Measurements from ENCODE around the gene RAD52.

Gene RAD52

GRCh38 chr12:949453-950191 lies at the start of gene RAD52:
RAD52 (minus strand) TSS chr12:949694; CDS start chr12:933058, 16,636 bp downstream.
- peak; percentile 96 for DNase-seq (ENCODE audit: low spot score)

- no peak for DNase-seq (ENCODE audit: low spot score)
Measured at GRCh38 chr12:998020-998874, 48.8 kb upstream of the RAD52 start.

GRCh38 chr12:997505-997904 lies 48.0 kb upstream of the RAD52 start:
- DNase-seq (ENCODE audit: low spot score) = no peak

GRCh38 chr12:996881-997280 lies 47.4 kb upstream of the RAD52 start:
- no peak for DNase-seq (ENCODE audit: low spot score)

- DNase-seq (ENCODE audit: low spot score) = no peak
Measured at GRCh38 chr12:992647-993046, 43.2 kb upstream of the RAD52 start.

- DNase-seq (ENCODE audit: low spot score) = peak; percentile 75
Measured at GRCh38 chr12:991350-992333, 42.1 kb upstream of the RAD52 start.

GRCh38 chr12:990661-991349 lies 41.3 kb upstream of the RAD52 start, which contains the start of gene ERC1:
ERC1 (plus strand) TSS chr12:991223; CDS start chr12:1027904, 36,681 bp downstream.
- DNase-seq (ENCODE audit: low spot score) = peak; percentile 97

- peak; percentile 83 for DNase-seq (ENCODE audit: low spot score)
Measured at GRCh38 chr12:989751-990660, 40.5 kb upstream of the RAD52 start.

GRCh38 chr12:989051-989450 lies 39.6 kb upstream of the RAD52 start:
- DNase-seq (ENCODE audit: low spot score) = no peak

GRCh38 chr12:988646-989045 lies 39.2 kb upstream of the RAD52 start:
- DNase-seq (ENCODE audit: low spot score) = no peak

GRCh38 chr12:981961-982360 lies 32.5 kb upstream of the RAD52 start:
- DNase-seq (ENCODE audit: low spot score) = peak; percentile 20

GRCh38 chr12:981176-981828 lies 31.8 kb upstream of the RAD52 start:
- DNase-seq (ENCODE audit: low spot score) = no peak

- DNase-seq (ENCODE audit: low spot score) = no peak
Measured at GRCh38 chr12:979349-979748, 29.9 kb upstream of the RAD52 start.

- DNase-seq (ENCODE audit: low spot score) = no peak
Measured at GRCh38 chr12:977156-977555, 27.7 kb upstream of the RAD52 start.

GRCh38 chr12:976644-977043 lies 27.1 kb upstream of the RAD52 start:
- no peak for DNase-seq (ENCODE audit: low spot score)

GRCh38 chr12:974271-974862 lies 24.9 kb upstream of the RAD52 start:
- no peak for DNase-seq (ENCODE audit: low spot score)

GRCh38 chr12:971991-972390 lies 22.5 kb upstream of the RAD52 start:
- DNase-seq (ENCODE audit: low spot score) = no peak

GRCh38 chr12:969821-970220 lies 20.3 kb upstream of the RAD52 start:
- DNase-seq (ENCODE audit: low spot score) = no peak

- DNase-seq (ENCODE audit: low spot score) = no peak
Measured at GRCh38 chr12:968545-968944, 19.1 kb upstream of the RAD52 start.
